Measurements from ENCODE around the gene MCM6.
"Not testable (repeated sequence)": the region's sequence is repeated elsewhere in the genome, so short reads cannot be mapped to it uniquely, and the experiment has no call there.

MCM6 gene

GRCh38 chr2:135818937-135819610 is 57.2 kb downstream of the MCM6 start:
- peak; percentile 81 for DNase-seq

- no peak for DNase-seq
These were observed 58.3 kb downstream of the MCM6 start for GRCh38 chr2:135817951-135818350.

GRCh38 chr2:135817466-135817865 is 58.8 kb downstream of the MCM6 start:
- no peak for DNase-seq

- no peak for DNase-seq
These were observed 61.0 kb downstream of the MCM6 start for GRCh38 chr2:135815269-135815668.

- no peak for DNase-seq
These were observed 63.2 kb downstream of the MCM6 start for GRCh38 chr2:135812907-135813511.

- DNase-seq, result not testable (repeated sequence)
These were observed 68.4 kb downstream of the MCM6 start for GRCh38 chr2:135807874-135808273.

GRCh38 chr2:135803278-135803677 is 73.0 kb downstream of the MCM6 start:
- DNase-seq, result no peak

GRCh38 chr2:135802350-135802749 is 73.9 kb downstream of the MCM6 start:
- no peak for DNase-seq

- DNase-seq, result peak; percentile 81
These were observed 75.5 kb downstream of the MCM6 start for GRCh38 chr2:135800513-135801460.

GRCh38 chr2:135799738-135800137 is 76.5 kb downstream of the MCM6 start:
- no peak for DNase-seq

GRCh38 chr2:135798762-135799161 is 77.5 kb downstream of the MCM6 start:
- DNase-seq, result no peak

- DNase-seq, result peak; percentile 54
These were observed 78.0 kb downstream of the MCM6 start for GRCh38 chr2:135798275-135798705.

GRCh38 chr2:135797497-135798274 is 78.6 kb downstream of the MCM6 start:
- peak; percentile 78 for DNase-seq

- no peak for DNase-seq
These were observed 79.6 kb downstream of the MCM6 start for GRCh38 chr2:135796606-135797005.

GRCh38 chr2:135795641-135796040 is 80.6 kb downstream of the MCM6 start:
- peak; percentile 48 for DNase-seq

- DNase-seq, result no peak
These were observed 83.7 kb downstream of the MCM6 start for GRCh38 chr2:135792401-135793150.

- no peak for DNase-seq
These were observed 84.6 kb downstream of the MCM6 start for GRCh38 chr2:135791418-135792190.

- no peak for DNase-seq
These were observed 85.8 kb downstream of the MCM6 start for GRCh38 chr2:135790423-135790822.

Measured in MV-4-11 (cell line).